Stomach (tissue), 9 donors: Measurements from ENCODE around the gene ZNF646. TPM values are rescaled to one million over a fixed set of nuclear protein-coding genes. Genes with fewer than 3 reads are reported as not detected.
A peak's percentile ranks its signal among the peaks of the same experiment; 100 is the strongest.

ENCODE experiments used
- DNase-seq, 2 donors: peaks; one replicate each; pipeline versions ENCODE4 v3.0.0 to v3.0.0-alpha.2; 2013 to 2019
- H3K27ac ChIP-seq, 5 donors: fragments of 200-600 bp in 4 of 5; sonication (generic) in 4 of 5; one replicate each; pipeline ENCODE4 v1.5.1; 2013 to 2019; ENCODE audit warnings: mild to moderate bottlenecking in 1 of 5, moderate library complexity in 1 of 5
- H3K27me3 ChIP-seq, 3 donors: fragments of 200-600 bp; sonication (generic); one replicate each; pipeline ENCODE4 v1.5.1; 2017 to 2019; ENCODE audit warnings: mixed run types in 1 of 3
- H3K36me3 ChIP-seq, 4 donors: fragments of 200-600 bp; sonication (generic); 1 replicate in 3 of 4; 2 replicates in 1 of 4; pipeline ENCODE4 v1.5.1; 2016 to 2019
- H3K4me1 ChIP-seq, 4 donors: fragments of 200-600 bp; sonication (generic); one replicate each; pipeline ENCODE4 v1.5.1; 2016 to 2019
- H3K4me3 ChIP-seq, 4 donors: fragments of 200-600 bp; sonication (generic) in 3 of 4; one replicate each; pipeline ENCODE4 v1.5.1; 2016 to 2019; ENCODE audit warnings: mild to moderate bottlenecking in 1 of 4
- H3K9me3 ChIP-seq, 4 donors: fragments of 200-600 bp; sonication (generic); one replicate each; pipeline ENCODE4 v1.5.1; 2016 to 2019
- CTCF ChIP-seq, 7 experiments: fragments of 450-650 bp in 4 of 7; fragments of 200-600 bp in 3 of 7; sonication (generic) in 3 of 7; IDR thresholded peaks; one replicate each; pipeline ENCODE4 v1.5.1; 2016 to 2019; ENCODE audit warnings: antibody characterized with exemption in 7 of 7, control low read depth in 2 of 7, mild to moderate bottlenecking in 1 of 7
- EP300 ChIP-seq: sonication (generic); formaldehyde crosslinking; IDR thresholded peaks from one replicate; pipeline ENCODE4 v1.6.1; 2017; ENCODE audit warnings: antibody characterized with exemption
- POLR2A ChIP-seq, 4 donors: fragments of 450-650 bp; IDR thresholded peaks; one replicate each; pipeline ENCODE4 v1.6.1; 2016; ENCODE audit warnings: antibody characterized with exemption in 4 of 4, control low read depth in 2 of 4, mild to moderate bottlenecking in 1 of 4, moderate library complexity in 1 of 4
- POLR2AphosphoS5 ChIP-seq, 3 donors: sonication (generic); formaldehyde crosslinking; IDR thresholded peaks; one replicate each; pipeline ENCODE4 v1.6.1; 2016; ENCODE audit warnings: antibody characterized with exemption in 3 of 3
- WGBS, 5 donors: extraction: QIAGEN DNeasy Blood & Tissue Kit in 3 of 5; methylation state at CpG; one replicate each; pipeline versions ENCODE4 v1.1.5 to v1.1.7; 2013 to 2018; 5-methylcytosine and 5-hydroxymethylcytosine counted together
- intact Hi-C: fragments of 100-400 bp; cut with DNase I; formaldehyde crosslinking; loops from one replicate; pipeline ENCODE4 v1.15.1; 2023; ENCODE audit warnings: low total_unique reads
- polyA plus RNA-seq, 3 donors: library from polyadenylated mRNA; stranded (reverse); fragments of 200-250 nt; gene quantifications; one replicate each; pipeline ENCODE4 v1.2.3, GENCODE V29; 2013
- total RNA-seq, 5 donors: library from RNA; depleted of rRNA; stranded (reverse); fragments of >200 nt; gene quantifications; one replicate each; pipeline versions ENCODE4 v1.1.0 to v1.2.3, GENCODE V29; 2014 to 2016
- donor health status: healthy with polysubstance abuse.
- donor health status: Bipolar disorder and iron deficiency.
- donor health status: healthy.

The ZNF646 gene
- total and polyA plus RNA-seq, 8 donors = 2.1 to 13.4 (median 7.7) TPM

DNA sequence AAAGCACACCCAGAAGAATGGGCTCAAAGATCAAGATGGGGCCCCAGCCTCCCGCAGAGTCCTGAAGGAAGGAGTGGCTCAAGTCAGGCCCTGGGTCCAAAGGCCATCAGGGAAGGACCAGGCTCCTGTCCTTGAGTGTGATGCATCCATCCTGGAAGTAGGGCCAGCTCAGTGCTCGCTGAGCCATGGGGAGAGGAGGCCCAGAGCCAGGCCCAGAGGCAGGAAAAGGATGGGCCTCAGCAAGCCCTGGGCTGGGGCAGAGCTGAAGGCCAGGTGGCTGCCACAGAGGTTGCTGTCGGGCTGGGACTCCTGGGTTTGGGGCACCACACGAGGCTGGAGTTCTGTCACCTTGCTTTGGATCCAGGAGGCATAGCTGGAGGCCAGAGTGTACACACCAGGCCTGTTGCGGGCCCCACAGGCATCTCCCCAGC is 57.6 kb downstream of the ZNF646 start:
- H3K4me3 ChIP-seq = peak overlapping the region in 2 of 4 donors; percentile 2 to 62
- peak in 1 of 2 donors; percentile 66 for DNase-seq
- H3K36me3 ChIP-seq = peaks cover 35 to 68% (median 64%) of the 10 kb centered on the region in 4 donors
- intact Hi-C loops = no loop called here
- 33 to 56% (median 40%) methylated on average over 2 to 5 of the region's 5 CpGs for WGBS, 5 donors
- H3K4me1 ChIP-seq = peaks cover 60 to 85% (median 69%) of the 10 kb centered on the region in 4 donors
- no peak for TF ChIP-seq POLR2A (IDR thresholded peaks at IDR 0.05)
- TF ChIP-seq POLR2AphosphoS5 (IDR thresholded peaks at IDR 0.05) = peak in 1 of 3 donors; percentile 54
- TF ChIP-seq CTCF (IDR thresholded peaks at IDR 0.05) = no peak
- TF ChIP-seq EP300 = no peak
- H3K9me3 ChIP-seq = no peaks in the 10 kb centered on the region
- H3K27me3 ChIP-seq = peaks cover 0 to 7% (median 0%) of the 10 kb centered on the region in 3 donors
- H3K27ac ChIP-seq = peak overlapping the region; percentile 88 to 97 (median 91)

GRCh38 chr16:31132303-31132979 is 58.2 kb downstream of the ZNF646 start:
- 35 to 73% (median 59%) methylated on average over 19 to 20 of the region's 20 CpGs for WGBS, 5 donors
- H3K9me3 ChIP-seq = no peaks in the 10 kb centered on the region
- peak overlapping the region in 2 of 4 donors; percentile 2 to 62 for H3K4me3 ChIP-seq
- peaks cover 55 to 79% (median 64%) of the 10 kb centered on the region in 4 donors for H3K4me1 ChIP-seq
- intact Hi-C loops = no loop called here
- peak overlapping the region; percentile 88 to 97 (median 91) for H3K27ac ChIP-seq
- no peak for DNase-seq
- H3K36me3 ChIP-seq = peaks cover 29 to 62% (median 58%) of the 10 kb centered on the region in 4 donors
- peaks cover 0 to 7% (median 0%) of the 10 kb centered on the region in 3 donors for H3K27me3 ChIP-seq
- no peak for TF ChIP-seq EP300
- TF ChIP-seq POLR2AphosphoS5 (IDR thresholded peaks at IDR 0.05) = no peak
- no peak for TF ChIP-seq POLR2A (IDR thresholded peaks at IDR 0.05)
- TF ChIP-seq CTCF (IDR thresholded peaks at IDR 0.05) = no peak

- H3K4me3 ChIP-seq = peak overlapping the region in 3 of 4 donors; percentile 41 to 62 (median 62)
- no peak for DNase-seq
- no peak for TF ChIP-seq POLR2A (IDR thresholded peaks at IDR 0.05)
- TF ChIP-seq POLR2AphosphoS5 (IDR thresholded peaks at IDR 0.05) = no peak
- TF ChIP-seq EP300 = no peak
- no peak for TF ChIP-seq CTCF (IDR thresholded peaks at IDR 0.05)
- 43 to 64% (median 50%) methylated on average over 2 to 6 of the region's 6 CpGs for WGBS, 5 donors
- peaks cover 24 to 56% (median 51%) of the 10 kb centered on the region in 4 donors for H3K36me3 ChIP-seq
- intact Hi-C loops = no loop called here
- H3K9me3 ChIP-seq = no peaks in the 10 kb centered on the region
- H3K27ac ChIP-seq = peak overlapping the region; percentile 88 to 97 (median 91)
- peaks cover 0 to 7% (median 0%) of the 10 kb centered on the region in 3 donors for H3K27me3 ChIP-seq
- H3K4me1 ChIP-seq = peaks cover 50 to 77% (median 60%) of the 10 kb centered on the region in 4 donors
Measured at GRCh38 chr16:31133046-31133501, 58.9 kb downstream of the ZNF646 start.

Other genes starting within 250 kb of the ZNF646 start
- 10 to 100 TPM; 12.2 to 44.6 (median 21.6) TPM for gene BCL7C, start 180.3 kb upstream of the ZNF646 start, total RNA-seq
- 10 to 100 TPM; 39.5 to 58.2 (median 48.4) TPM for gene BCL7C, start 180.3 kb upstream of the ZNF646 start, polyA plus RNA-seq
- gene CTF1, start 177.8 kb upstream of the ZNF646 start, total RNA-seq = 1 to 10 TPM in 1 of 5 donors, under 1 TPM in 2, not detected in 2; 0.29 to 2.3 (median 0.55) TPM
- 1 to 10 TPM; 2.1 to 4.5 (median 2.9) TPM for gene CTF1, start 177.8 kb upstream of the ZNF646 start, polyA plus RNA-seq
- gene FBXL19, start 150.8 kb upstream of the ZNF646 start, total RNA-seq = 100 to 1,000 TPM in 1 of 5 donors, 10 to 100 TPM in 1, 1 to 10 TPM in 3; 6.7 to 252 (median 9.7) TPM
- 10 to 100 TPM in 1 of 3 donors, 1 to 10 TPM in 2; 5.8 to 12.7 (median 8.2) TPM for gene FBXL19, start 150.8 kb upstream of the ZNF646 start, polyA plus RNA-seq
- gene ORAI3, start 125.4 kb upstream of the ZNF646 start, total RNA-seq = 10 to 100 TPM in 2 of 5 donors, 1 to 10 TPM in 2, not detected in 1; 6.7 to 14.0 (median 11.2) TPM
- 10 to 100 TPM in 2 of 3 donors, 1 to 10 TPM in 1; 7.8 to 26.0 (median 10.5) TPM for gene ORAI3, start 125.4 kb upstream of the ZNF646 start, polyA plus RNA-seq
- 10 to 100 TPM in 3 of 5 donors, 1 to 10 TPM in 2; 4.4 to 22.2 (median 19.2) TPM for gene SETD1A, start 116.7 kb upstream of the ZNF646 start, total RNA-seq
- 1 to 10 TPM; 5.2 to 7.5 (median 5.9) TPM for gene SETD1A, start 116.7 kb upstream of the ZNF646 start, polyA plus RNA-seq
- 10 to 100 TPM in 3 of 5 donors, 1 to 10 TPM in 2; 2.9 to 52.7 (median 13.4) TPM for gene HSD3B7, start 89.2 kb upstream of the ZNF646 start, total RNA-seq
- 10 to 100 TPM in 1 of 3 donors, 1 to 10 TPM in 2; 4.3 to 19.5 (median 7.3) TPM for gene HSD3B7, start 89.2 kb upstream of the ZNF646 start, polyA plus RNA-seq
- gene STX1B, start 63.8 kb upstream of the ZNF646 start, total RNA-seq = under 1 TPM in 1 of 5 donors, not detected in 4; 0.55 TPM
- gene STX1B, start 63.8 kb upstream of the ZNF646 start, polyA plus RNA-seq = under 1 TPM; 0.15 to 1.00 (median 0.78) TPM
- gene STX4, start 40.9 kb upstream of the ZNF646 start, total RNA-seq = 100 to 1,000 TPM in 2 of 5 donors, 10 to 100 TPM in 3; 13.8 to 254 (median 60.0) TPM
- gene STX4, start 40.9 kb upstream of the ZNF646 start, polyA plus RNA-seq = 10 to 100 TPM; 59.3 to 73.9 (median 60.4) TPM
- gene ZNF668, start 182 bp upstream of the ZNF646 start, total RNA-seq = 10 to 100 TPM in 3 of 5 donors, 1 to 10 TPM in 1, not detected in 1; 8.6 to 14.2 (median 12.0) TPM
- gene ZNF668, start 182 bp upstream of the ZNF646 start, polyA plus RNA-seq = 1 to 10 TPM; 5.7 to 10.0 (median 6.0) TPM
- gene PRSS53, start 14.5 kb downstream of the ZNF646 start, total RNA-seq = 1 to 10 TPM in 3 of 5 donors, under 1 TPM in 1, not detected in 1; 0.87 to 5.3 (median 1.9) TPM
- gene PRSS53, start 14.5 kb downstream of the ZNF646 start, polyA plus RNA-seq = 1 to 10 TPM in 2 of 3 donors, under 1 TPM in 1; 0.46 to 1.3 (median 1.1) TPM
- gene VKORC1, start 20.4 kb downstream of the ZNF646 start, total RNA-seq = 100 to 1,000 TPM in 1 of 5 donors, 10 to 100 TPM in 4; 20.1 to 191 (median 35.0) TPM
- gene VKORC1, start 20.4 kb downstream of the ZNF646 start, polyA plus RNA-seq = 10 to 100 TPM; 53.2 to 90.8 (median 62.9) TPM
- 100 to 1,000 TPM in 1 of 5 donors, 10 to 100 TPM in 4; 11.0 to 197 (median 58.3) TPM for gene BCKDK, start 34.0 kb downstream of the ZNF646 start, total RNA-seq
- 10 to 100 TPM; 27.4 to 40.9 (median 34.0) TPM for gene BCKDK, start 34.0 kb downstream of the ZNF646 start, polyA plus RNA-seq
- gene KAT8, start 43.2 kb downstream of the ZNF646 start, total RNA-seq = 100 to 1,000 TPM in 1 of 5 donors, 10 to 100 TPM in 4; 38.8 to 114 (median 64.9) TPM
- 10 to 100 TPM; 45.0 to 51.4 (median 45.8) TPM for gene KAT8, start 43.2 kb downstream of the ZNF646 start, polyA plus RNA-seq
- gene PRSS8, start 61.3 kb downstream of the ZNF646 start, total RNA-seq = 100 to 1,000 TPM in 2 of 5 donors, 10 to 100 TPM in 2, 1 to 10 TPM in 1; 5.8 to 176 (median 70.5) TPM
- gene PRSS8, start 61.3 kb downstream of the ZNF646 start, polyA plus RNA-seq = 100 to 1,000 TPM in 2 of 3 donors, 10 to 100 TPM in 1; 39.3 to 151 (median 115) TPM
- gene PRSS36, start 75.6 kb downstream of the ZNF646 start, total RNA-seq = 10 to 100 TPM in 1 of 5 donors, 1 to 10 TPM in 1, under 1 TPM in 1, not detected in 2; 0.87 to 26.3 (median 2.6) TPM
- 1 to 10 TPM; 2.1 to 4.0 (median 2.9) TPM for gene PRSS36, start 75.6 kb downstream of the ZNF646 start, polyA plus RNA-seq
- 100 to 1,000 TPM in 2 of 5 donors, 10 to 100 TPM in 3; 41.1 to 133 (median 60.3) TPM for gene FUS, start 105.7 kb downstream of the ZNF646 start, total RNA-seq
- 100 to 1,000 TPM; 130 to 175 (median 135) TPM for gene FUS, start 105.7 kb downstream of the ZNF646 start, polyA plus RNA-seq
- 100 to 1,000 TPM in 1 of 5 donors, 10 to 100 TPM in 4; 10.5 to 484 (median 29.8) TPM for gene PYCARD, start 128.3 kb downstream of the ZNF646 start, total RNA-seq
- 10 to 100 TPM; 35.7 to 64.9 (median 49.9) TPM for gene PYCARD, start 128.3 kb downstream of the ZNF646 start, polyA plus RNA-seq
- gene TRIM72, start 139.7 kb downstream of the ZNF646 start, total RNA-seq = under 1 TPM in 1 of 5 donors, not detected in 4; under 0.01 TPM
- under 1 TPM in 2 of 3 donors, not detected in 1; 0.10 to 0.15 TPM for gene TRIM72, start 139.7 kb downstream of the ZNF646 start, polyA plus RNA-seq
- not detected for gene PYDC1, start 142.7 kb downstream of the ZNF646 start, total RNA-seq
- gene PYDC1, start 142.7 kb downstream of the ZNF646 start, polyA plus RNA-seq = not detected
- gene ITGAM, start 185.6 kb downstream of the ZNF646 start, total RNA-seq = 100 to 1,000 TPM in 2 of 5 donors, 1 to 10 TPM in 3; 1.8 to 145 (median 7.2) TPM
- 1 to 10 TPM; 1.2 to 3.8 (median 2.6) TPM for gene ITGAM, start 185.6 kb downstream of the ZNF646 start, polyA plus RNA-seq